Measurements from ENCODE around the gene SPHKAP.

- no peak for TF ChIP-seq SUZ12 (IDR thresholded peaks at IDR 0.05)
- no peak for TF ChIP-seq HDGF (IDR thresholded peaks at IDR 0.05; ENCODE audit: borderline replicate concordance)
- no peak for TF ChIP-seq ARNT (IDR thresholded peaks at IDR 0.05)
- TF ChIP-seq, protein P1, sequence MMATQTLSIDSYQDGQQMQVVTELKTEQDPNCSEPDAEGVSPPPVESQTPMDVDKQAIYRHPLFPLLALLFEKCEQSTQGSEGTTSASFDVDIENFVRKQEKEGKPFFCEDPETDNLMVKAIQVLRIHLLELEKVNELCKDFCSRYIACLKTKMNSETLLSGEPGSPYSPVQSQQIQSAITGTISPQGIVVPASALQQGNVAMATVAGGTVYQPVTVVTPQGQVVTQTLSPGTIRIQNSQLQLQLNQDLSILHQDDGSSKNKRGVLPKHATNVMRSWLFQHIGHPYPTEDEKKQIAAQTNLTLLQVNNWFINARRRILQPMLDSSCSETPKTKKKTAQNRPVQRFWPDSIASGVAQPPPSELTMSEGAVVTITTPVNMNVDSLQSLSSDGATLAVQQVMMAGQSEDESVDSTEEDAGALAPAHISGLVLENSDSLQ (IDR thresholded peaks at IDR 0.05): no peak
- no peak for TF ChIP-seq SP1 (IDR thresholded peaks at IDR 0.05)
- TF ChIP-seq BHLHE40 (IDR thresholded peaks at IDR 0.05; ENCODE audit: borderline replicate concordance): no peak
- no peak for TF ChIP-seq ZNF384 (IDR thresholded peaks at IDR 0.05)
- TF ChIP-seq TARDBP (IDR thresholded peaks at IDR 0.05): no peak
Measured at GRCh38 chr2:228227466-228227865, 46.0 kb upstream of the SPHKAP start.
